RWPE1 (cell line): ENCODE results near the gene KRTAP26-1.

Experiments
- CTCF ChIA-PET: fragments of 350-600 bp; sonication (Branson Sonifier 250); formaldehyde crosslinking; extraction: SDS; loops from one replicate; lab custom pipeline; 2021; lab: Yijun Ruan, JAX
- POLR2A ChIA-PET: fragments of 400-600 bp; formaldehyde crosslinking; extraction: SDS; loops from one replicate; lab custom pipeline; 2020; ENCODE audit warnings: antibody characterized with exemption; ENCODE audit not compliant: low non-redundant PET; lab: Yijun Ruan, JAX
- DNase-seq: peaks from one replicate; pipeline ENCODE4 v3.0.0; 2012; ENCODE audit warnings: low spot score
- H3K27ac ChIP-seq: fragments of 450-650 bp; 2 replicates; pipeline ENCODE4 v1.5.1; 2017
- CTCF ChIP-seq: fragments of 450-650 bp; conservative IDR thresholded peaks from 2 replicates; pipeline ENCODE4 v1.5.1; 2017; ENCODE audit warnings: low read depth, mild to moderate bottlenecking

The KRTAP26-1 gene

GRCh38 chr21:30305136-30305535 is 15.0 kb downstream of the KRTAP26-1 start:
- POLR2A ChIA-PET = no interaction called here
- H3K27ac ChIP-seq = no peak overlapping the region
- CTCF ChIA-PET = no interaction called here
- no peak for DNase-seq
- TF ChIP-seq CTCF = no peak

- no peak for TF ChIP-seq CTCF
- H3K27ac ChIP-seq = no peak within 1 kb of the TSS
- ChIA-PET CTCF (interaction anchor here (0.6 kb wide), 1 partner anchor 99 kb away, joined by 6 read pairs; no protein-coding TSS in a partner anchor), POLR2A (no interaction called here)
- no peak for DNase-seq
Measured at GRCh38 chr21:30289215-30289614, 30.9 kb downstream of the KRTAP26-1 start, which contains the start of gene KRTAP25-1. TSS of gene KRTAP25-1 (minus strand) at chr21:30289514. CDS start at chr21:30289490, 24 bp downstream.

GRCh38 chr21:30282850-30283249 is 37.3 kb downstream of the KRTAP26-1 start, which contains the start of gene KRTAP24-1:
TSS of gene KRTAP24-1 (minus strand) at chr21:30282950. CDS start at chr21:30282932, 18 bp downstream.
- ChIA-PET CTCF (interaction anchor here (0.6 kb wide), 1 partner anchor 75 kb away, joined by 3 read pairs; no protein-coding TSS in a partner anchor), POLR2A (no interaction called here)
- no peak within 1 kb of the TSS for H3K27ac ChIP-seq
- DNase-seq = no peak
- no peak for TF ChIP-seq CTCF

- no peak for DNase-seq
- CTCF ChIA-PET = interaction anchor here (0.7 kb wide), 1 partner anchor 16 kb away, joined by 3 read pairs; no protein-coding TSS in a partner anchor
- POLR2A ChIA-PET = no interaction called here
- TF ChIP-seq CTCF = no peak
- H3K27ac ChIP-seq = no peak overlapping the region
Measured at GRCh38 chr21:30271611-30272010, 48.5 kb downstream of the KRTAP26-1 start.

- ChIA-PET CTCF (no interaction called here), POLR2A (no interaction called here)
- no peak overlapping the region for H3K27ac ChIP-seq
- TF ChIP-seq CTCF = no peak
- no peak for DNase-seq
Measured at GRCh38 chr21:30271156-30271555, 49.0 kb downstream of the KRTAP26-1 start.

- POLR2A ChIA-PET = no interaction called here
- DNase-seq = no peak
- no peak overlapping the region for H3K27ac ChIP-seq
- no peak for TF ChIP-seq CTCF
- CTCF ChIA-PET = interaction anchor here (0.8 kb wide), 1 partner anchor 140 kb away, joined by 3 read pairs; no protein-coding TSS in a partner anchor
Measured at GRCh38 chr21:30269803-30270530, 50.1 kb downstream of the KRTAP26-1 start.
